HepG2 (cell line): ENCODE measurements around the gene BBS1. TPM values are rescaled to one million over a fixed set of nuclear protein-coding genes. Genes with fewer than 3 reads are reported as not detected.

Experiments
- CBX1 ChIP-seq: IDR thresholded peaks from one replicate; pipeline ENCODE4 v1.6.1; 2016; ENCODE audit warnings: antibody characterized with exemption, low read depth
- HNRNPLL ChIP-seq: fragments of 200-400 bp; formaldehyde crosslinking; IDR thresholded peaks from 2 replicates; pipeline ENCODE4 v1.6.1; 2017; ENCODE audit warnings: mild to moderate bottlenecking, low read depth, low read length; ENCODE audit not compliant: poor library complexity, severe bottlenecking
- JUNB ChIP-seq: sonication (generic); formaldehyde crosslinking; IDR thresholded peaks from 2 replicates; pipeline ENCODE4 v1.8.0; 2022; ENCODE audit warnings: missing genetic modification reagents, mild to moderate bottlenecking, borderline replicate concordance
- KLF13 ChIP-seq: sonication (generic); formaldehyde crosslinking; IDR thresholded peaks from 2 replicates; pipeline ENCODE4 v1.4.0; 2020; ENCODE audit warnings: mild to moderate bottlenecking, missing genetic modification reagents
- KLF15 ChIP-seq: sonication (generic); formaldehyde crosslinking; IDR thresholded peaks from 2 replicates; pipeline ENCODE4 v1.8.1; 2023; ENCODE audit warnings: borderline replicate concordance, mild to moderate bottlenecking, inconsistent platforms, missing genetic modification reagents, mixed read lengths
- MAX ChIP-seq: IDR thresholded peaks from 2 replicates; pipeline ENCODE4 v1.6.1; 2012; ENCODE audit warnings: inconsistent platforms
- MXI1 ChIP-seq: IDR thresholded peaks from 3 replicates; pipeline ENCODE4 v1.6.1; 2012; ENCODE audit warnings: low read depth, low read length, inconsistent platforms, borderline replicate concordance
- NCOA5 ChIP-seq: sonication (generic); formaldehyde crosslinking; IDR thresholded peaks from 2 replicates; pipeline ENCODE4 v1.4.0; 2020; ENCODE audit warnings: missing genetic modification reagents
- NR0B2 ChIP-seq: sonication (generic); formaldehyde crosslinking; IDR thresholded peaks from 2 replicates; pipeline ENCODE4 v1.4.0; 2020; ENCODE audit warnings: mild to moderate bottlenecking, missing genetic modification reagents
- SKIL ChIP-seq: sonication (generic); formaldehyde crosslinking; IDR thresholded peaks from 2 replicates; pipeline ENCODE4 v1.8.0; 2022; ENCODE audit warnings: missing genetic modification reagents, mild to moderate bottlenecking, moderate library complexity, borderline replicate concordance
- SNAPC4 ChIP-seq: sonication (generic); formaldehyde crosslinking; IDR thresholded peaks from 2 replicates; pipeline ENCODE4 v1.4.0; 2020; ENCODE audit warnings: mild to moderate bottlenecking, missing genetic modification reagents
- TFDP1 ChIP-seq: IDR thresholded peaks from 2 replicates; pipeline ENCODE4 v1.6.1; 2016; ENCODE audit warnings: missing compliant biosample characterization, missing genetic modification reagents, borderline replicate concordance
- ZBTB20 ChIP-seq: sonication (generic); formaldehyde crosslinking; IDR thresholded peaks from 2 replicates; pipeline ENCODE4 v1.8.1; 2023; ENCODE audit warnings: missing genetic modification reagents, low read depth, mild to moderate bottlenecking, borderline replicate concordance
- ZBTB46 ChIP-seq: sonication (generic); formaldehyde crosslinking; IDR thresholded peaks from 2 replicates; pipeline ENCODE4 v1.4.0; 2020; ENCODE audit warnings: mild to moderate bottlenecking, missing genetic modification reagents, borderline replicate concordance
- ZFP36L1 ChIP-seq: sonication (generic); formaldehyde crosslinking; IDR thresholded peaks from 2 replicates; pipeline ENCODE4 v1.8.0; 2022; ENCODE audit warnings: mild to moderate bottlenecking, missing genetic modification reagents, moderate library complexity
- ZFP82 ChIP-seq: sonication (generic); formaldehyde crosslinking; IDR thresholded peaks from 2 replicates; pipeline ENCODE4 v1.5.1; 2020; ENCODE audit warnings: mild to moderate bottlenecking, missing genetic modification reagents, borderline replicate concordance
- polyA plus RNA-seq, 8 experiments: library from polyadenylated mRNA; depleted of rRNA in 3 of 8; stranded (reverse) in 7 of 8; unstranded in 1 of 8; fragments of >200 nt; fragmentation: Illumina TruSeq in 4 of 8; extraction: Trizol in 4 of 8; gene quantifications; 2 replicates each; pipeline versions ENCODE4 v1.2.1 to v1.2.3, GENCODE V29; 2011 to 2016; ENCODE audit warnings: low read depth in 4 of 8, missing spikeins in 1 of 8, mixed read lengths in 1 of 8; ENCODE audit not compliant: insufficient read depth in 1 of 8
- total RNA-seq, 5 experiments: library from RNA; depleted of rRNA; stranded (reverse); fragments of >200 nt; fragmentation: Illumina TruSeq; extraction: Trizol; gene quantifications; 2 replicates each; pipeline ENCODE4 v1.2.3, GENCODE V29; 2016; ENCODE audit warnings: low read depth in 1 of 5

BBS1 gene
- total and polyA plus RNA-seq, 2 of the 13 experiments (the other 11 are each of a cell fraction or from before 2014, with no cell fraction given) = 11.7 to 14.1 TPM

GRCh38 chr11:66480117-66480938, 30.1 kb upstream of the BBS1 start, which contains the start of gene DPP3 (continued):
- peak; percentile 18; the same call in 1 of the 2 replicates for TF ChIP-seq KLF15 (CRISPR knock-in tag)
- TF ChIP-seq SKIL (CRISPR knock-in tag) = 0 out of 2 replicates have a peak, but pooled peaks have one; percentile 5
- no peak for TF ChIP-seq JUNB (CRISPR knock-in tag)
- TF ChIP-seq SNAPC4 = no peak
- 0 out of 2 replicates have a peak, but pooled peaks have one; percentile 69 for TF ChIP-seq ZBTB46
- no peak for TF ChIP-seq HNRNPLL
- TF ChIP-seq CBX1 = no peak
- peak; percentile 66; the same call in 1 of the 2 replicates for TF ChIP-seq TFDP1 (CRISPR knock-in tag)
- no peak; the same call in 1 of the 2 replicates for TF ChIP-seq ZFP36L1
- TF ChIP-seq NR0B2 (CRISPR knock-in tag) = peak; percentile 85; the same call in 1 of the 2 replicates
- peak; percentile 92; the same call in 2 of the 3 replicates for TF ChIP-seq MXI1
- peak; percentile 94 for TF ChIP-seq MAX
- no peak for TF ChIP-seq KLF13 (CRISPR knock-in tag)
- TF ChIP-seq NCOA5 (CRISPR knock-in tag) = no peak
- no peak for TF ChIP-seq ZFP82 (CRISPR knock-in tag)
- TF ChIP-seq ZBTB20 (CRISPR knock-in tag) = no peak; the same call in 1 of the 2 replicates
